Fibroblast of pulmonary artery (primary cell): ENCODE results near the gene MPP1.

Experiments
- DNase-seq: peaks from one replicate; pipeline ENCODE4 v3.0.0-alpha.2; 2010; ENCODE audit warnings: low read depth
- H3K4me3 ChIP-seq: replicated peaks from 2 replicates; pipeline ENCODE4 v1.5.1; 2011; ENCODE audit warnings: low read depth, mild to moderate bottlenecking, control low read depth, low read length, moderate library complexity
- CTCF ChIP-seq: IDR thresholded peaks from 2 replicates; pipeline ENCODE4 v1.5.1; 2011; ENCODE audit warnings: mild to moderate bottlenecking, control low read depth, low read length, inconsistent platforms; ENCODE audit errors: missing control alignments

The MPP1 gene

GRCh38 chrX:154751203-154751668, 54.0 kb downstream of the MPP1 start:
- peak overlapping the region; percentile 66 for H3K4me3 ChIP-seq
- no peak for TF ChIP-seq CTCF
- no peak for DNase-seq

- DNase-seq: peak; percentile 33
- H3K4me3 ChIP-seq: peak within 1 kb of the TSS; percentile 66
- TF ChIP-seq CTCF: no peak
Observed at GRCh38 chrX:154750301-154751202, 54.7 kb downstream of the MPP1 start, which contains the start of gene GAB3. TSS of gene GAB3 (minus strand) at chrX:154751077. CDS start at chrX:154751025, 52 bp downstream.

- peak; percentile 40 for DNase-seq
- peak; percentile 4 for TF ChIP-seq CTCF
- H3K4me3 ChIP-seq: peak overlapping the region; percentile 66
Observed at GRCh38 chrX:154749856-154750255, 55.4 kb downstream of the MPP1 start.

- peak; percentile 67 for DNase-seq
- peak overlapping the region; percentile 22 for H3K4me3 ChIP-seq
- TF ChIP-seq CTCF: peak; percentile 61
Observed at GRCh38 chrX:154748712-154749339, 56.5 kb downstream of the MPP1 start.

- no peak for TF ChIP-seq CTCF
- H3K4me3 ChIP-seq: no peak overlapping the region
- DNase-seq: no peak
Observed at GRCh38 chrX:154742613-154743012, 62.7 kb downstream of the MPP1 start.

- no peak for DNase-seq
- TF ChIP-seq CTCF: no peak
- no peak overlapping the region for H3K4me3 ChIP-seq
Observed at GRCh38 chrX:154739952-154740465, 65.3 kb downstream of the MPP1 start.
